GDM1 (cell line): ENCODE results near the gene FSTL4.

Experiments used
- DNase-seq: peaks from one replicate; lab custom pipeline; 2025; lab: John Stamatoyannopoulos, UW

Gene FSTL4

GRCh38 chr5:133478199-133478985 lies 133.9 kb downstream of the FSTL4 start:
- no peak for DNase-seq

GRCh38 chr5:133475986-133476385 lies 136.4 kb downstream of the FSTL4 start:
- DNase-seq: no peak

- no peak for DNase-seq
These were observed 137.3 kb downstream of the FSTL4 start for GRCh38 chr5:133474851-133475590.

GRCh38 chr5:133473291-133473690 lies 139.1 kb downstream of the FSTL4 start:
- no peak for DNase-seq

- no peak for DNase-seq
These were observed 139.5 kb downstream of the FSTL4 start for GRCh38 chr5:133472829-133473228.

GRCh38 chr5:133471699-133472098 lies 140.6 kb downstream of the FSTL4 start:
- DNase-seq: no peak

- no peak for DNase-seq
These were observed 141.5 kb downstream of the FSTL4 start for GRCh38 chr5:133470841-133471240.

- DNase-seq: no peak
These were observed 142.5 kb downstream of the FSTL4 start for GRCh38 chr5:133469846-133470245.

- no peak for DNase-seq
These were observed 143.1 kb downstream of the FSTL4 start for GRCh38 chr5:133469252-133469651.

- DNase-seq: no peak
These were observed 143.7 kb downstream of the FSTL4 start for GRCh38 chr5:133468596-133468995.

- no peak for DNase-seq
These were observed 144.4 kb downstream of the FSTL4 start for GRCh38 chr5:133467826-133468463.

- DNase-seq: no peak
These were observed 145.0 kb downstream of the FSTL4 start for GRCh38 chr5:133467335-133467779.

- no peak for DNase-seq
These were observed 145.6 kb downstream of the FSTL4 start for GRCh38 chr5:133466556-133467334.

- DNase-seq: no peak
These were observed 148.3 kb downstream of the FSTL4 start for GRCh38 chr5:133464013-133464412.

GRCh38 chr5:133461796-133462516 lies 150.4 kb downstream of the FSTL4 start:
- DNase-seq: no peak

- no peak for DNase-seq
These were observed 152.1 kb downstream of the FSTL4 start for GRCh38 chr5:133460172-133460758.

- no peak for DNase-seq
These were observed 152.7 kb downstream of the FSTL4 start for GRCh38 chr5:133459474-133460160.

GRCh38 chr5:133458435-133458834 lies 153.9 kb downstream of the FSTL4 start:
- no peak for DNase-seq

GRCh38 chr5:133457439-133458355 lies 154.6 kb downstream of the FSTL4 start:
- no peak for DNase-seq
